PC-9 (cell line): ENCODE data around the gene FRMD8. TPM values are rescaled to one million over a fixed set of nuclear protein-coding genes. Genes with fewer than 3 reads are reported as not detected.
A peak's percentile ranks its signal among the peaks of the same experiment; 100 is the strongest.

Source experiments
- BruUV-seq: library from RNA; stranded (reverse); fragments of 400-500 nt; replicated peaks from 2 replicates; lab custom pipeline; 2021; lab: Mats Ljungman, UMichigan
- CTCF ChIA-PET: fragments of 300-600 bp; sonication (Branson Sonifier 250); formaldehyde crosslinking; loops from one replicate; lab custom pipeline; 2022; ENCODE audit warnings: antibody characterized with exemption; lab: Charles Lee
- POLR2A ChIA-PET: fragments of 300-600 bp; sonication (Branson Sonifier 250); formaldehyde crosslinking; loops from one replicate; lab custom pipeline; 2022; ENCODE audit warnings: antibody characterized with exemption; ENCODE audit not compliant: unreplicated experiment; lab: Charles Lee
- DNase-seq, 2 experiments: peaks; one replicate each; pipeline versions ENCODE4 v3.0.0 to v3.0.0-alpha.2; 2015 to 2022; ENCODE audit warnings: mixed read lengths in 1 of 2
- H2AFZ ChIP-seq: fragments of 200-600 bp; sonication (generic); 2 replicates; pipeline ENCODE4 v1.8.1; 2017; ENCODE audit warnings: antibody characterized with exemption
- H3F3A ChIP-seq: fragments of 200-600 bp; sonication (generic); 2 replicates; pipeline ENCODE4 v1.8.1; 2017; ENCODE audit warnings: antibody characterized with exemption, mild to moderate bottlenecking, low read depth; ENCODE audit not compliant: insufficient read depth
- H3K27ac ChIP-seq: fragments of 200-600 bp; sonication (generic); 2 replicates; pipeline ENCODE4 v1.6.1; 2016; ENCODE audit warnings: mixed run types
- H3K27me3 ChIP-seq: fragments of 200-600 bp; sonication (generic); 2 replicates; pipeline ENCODE4 v1.6.1; 2016; ENCODE audit warnings: low read depth, mixed run types; ENCODE audit not compliant: insufficient read depth
- H3K36me3 ChIP-seq: fragments of 200-600 bp; sonication (generic); 2 replicates; pipeline ENCODE4 v1.6.1; 2016; ENCODE audit warnings: low read depth, mixed run types
- H3K4me1 ChIP-seq: fragments of 200-600 bp; sonication (generic); replicated peaks from 2 replicates; pipeline ENCODE4 v1.6.1; 2016; ENCODE audit warnings: mixed run types; ENCODE audit not compliant: insufficient read depth
- H3K4me2 ChIP-seq: fragments of 200-600 bp; sonication (generic); 2 replicates; pipeline ENCODE4 v1.6.1; 2017; ENCODE audit warnings: mixed run types
- H3K4me3 ChIP-seq: fragments of 200-600 bp; sonication (generic); 2 replicates; pipeline ENCODE4 v1.6.1; 2016; ENCODE audit warnings: mixed run types
- H3K79me2 ChIP-seq: fragments of 200-600 bp; sonication (generic); 2 replicates; pipeline ENCODE4 v1.6.1; 2017; ENCODE audit warnings: low read depth, mixed run types
- H3K9me2 ChIP-seq: fragments of 200-600 bp; sonication (generic); 2 replicates; pipeline ENCODE4 v1.8.1; 2017; ENCODE audit warnings: mild to moderate bottlenecking; ENCODE audit not compliant: insufficient read depth
- H3K9me3 ChIP-seq: fragments of 200-600 bp; sonication (generic); 2 replicates; pipeline ENCODE4 v1.8.1; 2016; ENCODE audit warnings: low read depth; ENCODE audit not compliant: insufficient read depth
- H4K20me1 ChIP-seq: fragments of 200-600 bp; sonication (generic); 2 replicates; pipeline ENCODE4 v1.8.1; 2017; ENCODE audit not compliant: insufficient read depth
- EZH2 ChIP-seq: fragments of 200-600 bp; sonication (generic); IDR thresholded peaks from 2 replicates; pipeline ENCODE4 v1.8.0; 2017; ENCODE audit warnings: antibody characterized with exemption, low read depth
- intact Hi-C: fragments of 100-400 bp; cut with micrococcal nuclease; formaldehyde crosslinking; loops from one replicate; pipeline ENCODE4 v1.10.0; 2022; ENCODE audit not compliant: unreplicated experiment
- total RNA-seq: library from RNA; stranded (reverse); gene quantifications from 2 replicates; pipeline ENCODE4 v1.2.3, GENCODE V29; 2021
- TF ChIP-seq, protein P1 (sequence below): fragments of 200-600 bp; sonication (generic); conservative IDR thresholded peaks from 2 replicates; pipeline ENCODE4 v1.6.1; 2017; ENCODE audit warnings: mixed run types, antibody characterized with exemption, mild to moderate bottlenecking, moderate library complexity

Gene FRMD8
- total RNA-seq, 1 experiment from 2014 or later, result 32.4 TPM

DNA sequence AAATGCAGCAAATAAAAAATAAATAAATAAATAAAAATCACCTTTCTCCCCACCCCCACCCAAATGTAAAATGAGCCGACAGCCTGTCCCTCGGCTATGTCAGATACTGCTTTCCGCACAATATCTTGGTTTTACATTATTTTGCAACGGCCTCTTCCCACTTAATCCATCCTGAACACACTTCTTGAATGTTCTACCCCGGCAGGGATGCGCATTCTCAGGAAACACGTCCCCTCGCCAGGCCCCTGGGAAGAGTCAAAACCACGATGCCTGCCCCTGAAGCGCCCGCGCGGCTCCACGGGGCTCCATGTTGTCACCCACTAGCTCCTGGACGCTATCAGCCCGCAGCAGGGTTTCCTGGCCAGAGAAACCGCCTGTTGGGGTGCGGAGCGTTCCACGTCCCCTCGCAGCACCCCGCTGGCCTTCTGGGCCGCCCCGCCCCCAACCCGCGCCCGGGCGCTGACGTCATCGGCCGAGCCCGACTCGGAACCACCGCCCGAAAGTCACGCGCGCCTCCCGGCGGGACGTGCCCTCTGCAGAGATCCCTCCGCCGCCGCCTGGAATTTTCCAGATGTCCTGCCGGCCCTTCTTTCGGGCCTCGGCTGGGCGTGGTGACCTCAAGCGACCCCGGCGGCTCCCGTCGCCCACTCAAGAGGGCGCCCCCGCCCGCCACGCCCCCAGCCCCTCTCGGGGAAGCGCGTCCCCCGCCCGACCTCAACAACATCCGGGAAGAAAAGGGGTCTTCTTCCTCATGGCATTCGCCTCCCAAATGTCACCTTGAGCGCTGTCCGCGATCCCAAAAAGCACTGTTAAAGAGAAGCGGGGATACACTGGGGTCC is 35.6 kb downstream of the FRMD8 start:
- Histone ChIP-seq H3K4me2 (peak overlapping the region; percentile 99), H3K79me2 (peaks cover 73% of the 10 kb centered on the region), H3K36me3 (peaks cover 40% of the 10 kb centered on the region), H4K20me1 (peaks cover 43% of the 10 kb centered on the region), H3K27me3 (no peaks in the 10 kb centered on the region), H3F3A (peaks cover 80% of the 10 kb centered on the region), H3K9me3 (no peaks in the 10 kb centered on the region), H2AFZ (peak overlapping the region; percentile 67; the same call in 1 of the 2 replicates), H3K4me3 (peak overlapping the region; percentile 90), H3K9me2 (no peaks in the 10 kb centered on the region), H3K4me1 (peaks cover 52% of the 10 kb centered on the region), H3K27ac (peak overlapping the region; percentile 100)
- CTCF ChIA-PET, result interaction anchor here (0.7 kb wide), 1 partner anchor 736 kb away, joined by 7 read pairs; no protein-coding TSS in a partner anchor
- TF ChIP-seq, protein P1, sequence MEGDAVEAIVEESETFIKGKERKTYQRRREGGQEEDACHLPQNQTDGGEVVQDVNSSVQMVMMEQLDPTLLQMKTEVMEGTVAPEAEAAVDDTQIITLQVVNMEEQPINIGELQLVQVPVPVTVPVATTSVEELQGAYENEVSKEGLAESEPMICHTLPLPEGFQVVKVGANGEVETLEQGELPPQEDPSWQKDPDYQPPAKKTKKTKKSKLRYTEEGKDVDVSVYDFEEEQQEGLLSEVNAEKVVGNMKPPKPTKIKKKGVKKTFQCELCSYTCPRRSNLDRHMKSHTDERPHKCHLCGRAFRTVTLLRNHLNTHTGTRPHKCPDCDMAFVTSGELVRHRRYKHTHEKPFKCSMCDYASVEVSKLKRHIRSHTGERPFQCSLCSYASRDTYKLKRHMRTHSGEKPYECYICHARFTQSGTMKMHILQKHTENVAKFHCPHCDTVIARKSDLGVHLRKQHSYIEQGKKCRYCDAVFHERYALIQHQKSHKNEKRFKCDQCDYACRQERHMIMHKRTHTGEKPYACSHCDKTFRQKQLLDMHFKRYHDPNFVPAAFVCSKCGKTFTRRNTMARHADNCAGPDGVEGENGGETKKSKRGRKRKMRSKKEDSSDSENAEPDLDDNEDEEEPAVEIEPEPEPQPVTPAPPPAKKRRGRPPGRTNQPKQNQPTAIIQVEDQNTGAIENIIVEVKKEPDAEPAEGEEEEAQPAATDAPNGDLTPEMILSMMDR, result no peak
- no peak for TF ChIP-seq EZH2
- POLR2A ChIA-PET, result interaction anchor here (0.5 to 2.3 kb wide), 37 partner anchors 19 to 1101 kb away, joined by 3 to 36 read pairs (median 8); partner anchors contain the start of genes MALAT1, PCNX3, SAC3D1 and SF1
- BruUV-seq, result no TSS peak
- peak; percentile 89 to 99 for DNase-seq
- intact Hi-C loops, result loop anchor here (1.0 to 5.0 kb wide), 4 partner anchors 40 to 150 kb away; partner anchors contain the start of genes FAM89B, LTBP3, MALAT1 and SLC25A45

DNA sequence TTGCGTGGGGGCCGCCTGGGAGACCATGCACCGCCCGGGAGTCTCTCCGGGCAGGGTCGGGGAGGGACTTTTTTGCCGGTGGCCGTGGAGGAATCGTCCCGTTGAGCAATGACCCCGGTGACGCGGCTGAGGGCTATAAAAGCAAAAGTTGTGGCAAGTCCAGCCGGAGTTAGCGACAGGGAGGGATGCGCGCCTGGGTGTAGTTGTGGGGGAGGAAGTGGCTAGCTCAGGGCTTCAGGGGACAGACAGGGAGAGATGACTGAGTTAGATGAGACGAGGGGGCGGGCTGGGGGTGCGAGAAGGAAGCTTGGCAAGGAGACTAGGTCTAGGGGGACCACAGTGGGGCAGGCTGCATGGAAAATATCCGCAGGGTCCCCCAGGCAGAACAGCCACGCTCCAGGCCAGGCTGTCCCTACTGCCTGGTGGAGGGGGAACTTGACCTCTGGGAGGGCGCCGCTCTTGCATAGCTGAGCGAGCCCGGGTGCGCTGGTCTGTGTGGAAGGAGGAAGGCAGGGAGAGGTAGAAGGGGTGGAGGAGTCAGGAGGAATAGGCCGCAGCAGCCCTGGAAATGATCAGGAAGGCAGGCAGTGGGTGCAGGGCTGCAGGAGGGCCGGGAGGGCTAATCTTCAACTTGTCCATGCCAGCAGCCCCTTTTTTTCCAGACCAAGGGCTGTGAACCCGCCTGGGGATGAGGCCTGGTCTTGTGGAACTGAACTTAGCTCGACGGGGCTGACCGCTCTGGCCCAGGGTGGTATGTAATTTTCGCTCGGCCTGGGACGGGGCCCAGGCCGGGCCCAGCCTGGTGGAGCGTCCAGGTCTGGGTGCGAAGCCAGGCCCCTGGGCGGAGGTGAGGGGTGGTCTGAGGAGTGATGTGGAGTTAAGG is 36.4 kb downstream of the FRMD8 start, which contains the start of gene NEAT1:
Gene NEAT1 (plus strand): TSS at position 166 of the 883 bp plus-strand sequence.
- no peaks in the 10 kb centered on the region for H3K9me3 ChIP-seq
- intact Hi-C loops, result loop anchor here (1.0 to 5.0 kb wide), 3 partner anchors 41 to 149 kb away; partner anchors contain the start of genes FAM89B, LTBP3, SLC25A45 and ZNRD2
- H3K9me2 ChIP-seq, result no peaks in the 10 kb centered on the region
- peaks cover 80% of the 10 kb centered on the region for H3F3A ChIP-seq
- H4K20me1 ChIP-seq, result peaks cover 52% of the 10 kb centered on the region
- H3K4me3 ChIP-seq, result peak within 1 kb of the TSS; percentile 90
- H3K27me3 ChIP-seq, result no peaks in the 10 kb centered on the region
- ChIA-PET POLR2A (interaction anchor here (0.5 to 1.5 kb wide), 33 partner anchors 18 to 1101 kb away, joined by 3 to 36 read pairs (median 7); partner anchors contain the start of genes MALAT1, OVOL1, SAC3D1 and SCYL1), CTCF (interaction anchor here (0.7 kb wide), 1 partner anchor 737 kb away, joined by 7 read pairs; no protein-coding TSS in a partner anchor)
- H2AFZ ChIP-seq, result peak within 1 kb of the TSS; percentile 67; the same call in 1 of the 2 replicates
- BruUV-seq, result no TSS peak
- H3K4me2 ChIP-seq, result peak within 1 kb of the TSS; percentile 99
- peaks cover 52% of the 10 kb centered on the region for H3K4me1 ChIP-seq
- H3K27ac ChIP-seq, result peak within 1 kb of the TSS; percentile 100
- peak; percentile 70 to 97 for DNase-seq
- peaks cover 73% of the 10 kb centered on the region for H3K79me2 ChIP-seq
- TF ChIP-seq, protein P1, result no peak
- TF ChIP-seq EZH2, result no peak
- H3K36me3 ChIP-seq, result peaks cover 48% of the 10 kb centered on the region
